K562 (cell line): ENCODE results near the gene LGALS3BP. TPM values are rescaled to one million over a fixed set of nuclear protein-coding genes. Genes with fewer than 3 reads are reported as not detected.

Source experiments
- HDAC1 ChIP-seq, 2 experiments: fragments of 450-650 bp; IDR thresholded peaks; 2 replicates each; pipeline ENCODE4 v1.6.1; 2016 to 2017; ENCODE audit warnings: inconsistent platforms in 1 of 2, mild to moderate bottlenecking in 1 of 2, moderate library complexity in 1 of 2
- HDAC8 ChIP-seq: fragments of 450-650 bp; IDR thresholded peaks from 2 replicates; pipeline ENCODE4 v1.6.1; 2016; ENCODE audit warnings: mild to moderate bottlenecking, missing genetic modification characterization, moderate library complexity, missing compliant biosample characterization
- HSF4 ChIP-seq: fragments of 250-450 bp; sonication (Bioruptor Pico); IDR thresholded peaks from 2 replicates; pipeline ENCODE4 v2.1.2; 2022; ENCODE audit warnings: mild to moderate bottlenecking, moderate library complexity, borderline replicate concordance
- JUN ChIP-seq, 2 experiments: sonication (generic) in 1 of 2; formaldehyde crosslinking in 1 of 2; IDR thresholded peaks; 2 replicates each; pipeline versions ENCODE4 v1.6.1 to v1.8.0; 2012 to 2022; ENCODE audit warnings: borderline replicate concordance in 2 of 2, mild to moderate bottlenecking in 2 of 2, improper control_type of control experiment in 1 of 2, low read depth in 1 of 2, low read length in 1 of 2, missing genetic modification reagents in 1 of 2
- KLF1 ChIP-seq: fragments of 450-650 bp; IDR thresholded peaks from 2 replicates; pipeline ENCODE4 v1.6.1; 2016; ENCODE audit warnings: missing genetic modification characterization, missing compliant biosample characterization
- KLF6 ChIP-seq: fragments of 250-450 bp; sonication (Bioruptor Pico); IDR thresholded peaks from 2 replicates; pipeline ENCODE4 v1.4.0; 2020; ENCODE audit warnings: mild to moderate bottlenecking, moderate library complexity, borderline replicate concordance
- MECOM ChIP-seq: fragments of 250-450 bp; sonication (Bioruptor Pico); IDR thresholded peaks from 2 replicates; pipeline ENCODE4 v1.8.0; 2022; ENCODE audit warnings: inconsistent platforms
- MYC ChIP-seq, 2 experiments: fragments of 250-450 bp in 1 of 2; sonication (Bioruptor Pico) in 1 of 2; IDR thresholded peaks; 2 replicates each; pipeline versions ENCODE4 v1.5.1 to v1.6.1; 2012 to 2021; ENCODE audit warnings: low read depth in 2 of 2, borderline replicate concordance in 1 of 2, improper control_type of control experiment in 1 of 2, low read length in 1 of 2, mild to moderate bottlenecking in 1 of 2, moderate library complexity in 1 of 2
- NFIC ChIP-seq: fragments of 450-650 bp; IDR thresholded peaks from 2 replicates; pipeline ENCODE4 v1.6.1; 2017; ENCODE audit warnings: mild to moderate bottlenecking, inconsistent platforms
- NR2F6 ChIP-seq: fragments of 450-650 bp; formaldehyde crosslinking; IDR thresholded peaks from 2 replicates; pipeline ENCODE4 v1.4.0; 2020; ENCODE audit warnings: mild to moderate bottlenecking
- NRF1 ChIP-seq, 2 experiments: fragments of 450-650 bp; IDR thresholded peaks in 1 of 2; conservative IDR thresholded peaks in 1 of 2; 2 replicates each; pipeline ENCODE4 v1.6.1; 2014; ENCODE audit warnings: mild to moderate bottlenecking in 2 of 2
- POLR2H ChIP-seq: IDR thresholded peaks from 2 replicates; pipeline ENCODE4 v1.6.1; 2016; ENCODE audit warnings: missing genetic modification characterization, low read depth, mild to moderate bottlenecking, control low read depth, missing compliant biosample characterization, moderate library complexity
- SETDB1 ChIP-seq: IDR thresholded peaks from one replicate; pipeline ENCODE4 v1.6.1; 2012; ENCODE audit warnings: low read length, control low read depth, inconsistent platforms
- SP2 ChIP-seq: IDR thresholded peaks from 2 replicates; pipeline ENCODE4 v1.6.1; 2011; ENCODE audit warnings: mild to moderate bottlenecking, low read depth, low read length, moderate library complexity; ENCODE audit not compliant: poor library complexity, severe bottlenecking; ENCODE audit errors: extremely low read depth
- ZNF282 ChIP-seq: sonication (generic); formaldehyde crosslinking; IDR thresholded peaks from 2 replicates; pipeline ENCODE4 v1.8.1; 2023; ENCODE audit warnings: missing genetic modification reagents
- ZNF431 ChIP-seq: sonication (generic); formaldehyde crosslinking; IDR thresholded peaks from 2 replicates; pipeline ENCODE4 v1.8.0; 2022; ENCODE audit warnings: mild to moderate bottlenecking, missing genetic modification reagents
- ZNF507 ChIP-seq: conservative IDR thresholded peaks from 2 replicates; pipeline ENCODE4 v1.6.1; 2017; ENCODE audit warnings: missing genetic modification characterization, missing compliant biosample characterization
- ZNF561 ChIP-seq: fragments of 450-650 bp; formaldehyde crosslinking; conservative IDR thresholded peaks from 2 replicates; pipeline ENCODE4 v1.4.0; 2020; ENCODE audit warnings: mild to moderate bottlenecking, moderate library complexity
- ZNF79 ChIP-seq: fragments of 250-450 bp; sonication (Bioruptor Pico); IDR thresholded peaks from 2 replicates; pipeline ENCODE4 v1.4.0; 2020; ENCODE audit warnings: low read depth, mild to moderate bottlenecking, moderate library complexity
- polyA plus RNA-seq, 8 experiments: library from polyadenylated mRNA; depleted of rRNA in 4 of 8; stranded (reverse) in 5 of 8; unstranded in 3 of 8; fragments of >200 nt; fragmentation: Nextera tagmentation in 2 of 8; fragmentation: Illumina TruSeq in 1 of 8; extraction: Ambion mirVana in 2 of 8; extraction: Trizol in 1 of 8; gene quantifications; 2 replicates each; pipeline versions ENCODE4 v1.2.1 to v1.2.3, GENCODE V29; 2011 to 2014; ENCODE audit warnings: inconsistent platforms in 1 of 8, missing spikeins in 1 of 8
- total RNA-seq, 7 experiments: library from RNA; depleted of rRNA in 6 of 7; stranded (reverse); fragments of >200 nt in 6 of 7; fragmentation: Illumina TruSeq in 2 of 7; extraction: Trizol in 2 of 7; gene quantifications; 2 replicates each; pipeline versions ENCODE4 v1.2.1 to v1.2.3, GENCODE V29; 2011 to 2021; ENCODE audit warnings: low replicate concordance in 1 of 7
- TF ChIP-seq, protein P1 (sequence below), 2 experiments: fragments of 200-800 bp in 1 of 2; sonication (Bioruptor generic) in 1 of 2; sonication (generic) in 1 of 2; formaldehyde crosslinking in 1 of 2; IDR thresholded peaks in 1 of 2; conservative IDR thresholded peaks in 1 of 2; 2 replicates each; pipeline versions ENCODE4 v1.5.0 to v1.6.1; 2016 to 2020; ENCODE audit warnings: missing compliant biosample characterization in 1 of 2, missing genetic modification characterization in 1 of 2, missing genetic modification reagents in 1 of 2
- TF ChIP-seq, protein P2 (sequence below): fragments of 250-450 bp; sonication (Bioruptor Pico); IDR thresholded peaks from 2 replicates; pipeline ENCODE4 v1.4.0; 2020; ENCODE audit warnings: mild to moderate bottlenecking
- TF ChIP-seq, protein P3 (sequence below): fragments of 450-650 bp; formaldehyde crosslinking; IDR thresholded peaks from 2 replicates; pipeline ENCODE4 v1.4.0; 2020; ENCODE audit warnings: mild to moderate bottlenecking, moderate library complexity

LGALS3BP gene
- total and polyA plus RNA-seq, 9 of the 15 experiments (the other 6 are each of a cell fraction or from before 2014, with no cell fraction given): 0.39 to 5.3 (median 3.2) TPM

DNA sequence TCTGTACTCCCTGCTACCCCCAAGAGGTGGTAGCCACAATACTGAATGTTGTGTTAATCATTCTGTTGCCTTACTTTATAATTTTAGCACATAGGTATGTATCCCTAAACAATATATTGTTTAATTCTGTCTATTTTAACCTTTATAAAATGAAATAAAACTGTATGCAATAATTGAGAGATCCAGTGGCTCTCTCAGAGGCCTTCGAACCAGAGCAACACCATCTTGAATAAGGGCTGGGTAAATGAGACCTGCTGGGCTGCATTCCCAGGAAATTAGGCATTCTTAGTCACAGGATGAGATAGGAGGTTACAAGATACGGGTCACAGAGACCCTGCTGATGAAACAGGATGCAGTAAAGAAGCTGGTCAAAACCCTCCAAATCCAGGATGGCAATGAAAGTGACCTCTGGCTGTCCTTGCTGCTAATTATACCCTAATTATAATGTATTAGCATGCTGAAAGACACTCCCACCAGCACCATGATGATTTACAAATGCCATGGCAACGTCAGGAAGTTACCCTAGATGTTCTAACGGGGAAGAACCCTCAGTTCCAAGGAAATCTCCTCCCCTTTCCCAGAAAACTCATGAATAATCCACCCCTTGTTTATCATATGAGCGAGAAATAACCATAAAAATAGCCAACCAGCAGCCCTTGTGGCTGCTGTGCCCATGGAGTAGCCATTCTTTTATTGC, 31.9 kb upstream of the LGALS3BP start (continued):
- no peak for TF ChIP-seq HDAC1 (IDR thresholded peaks at IDR 0.05)
- TF ChIP-seq, protein P1, sequence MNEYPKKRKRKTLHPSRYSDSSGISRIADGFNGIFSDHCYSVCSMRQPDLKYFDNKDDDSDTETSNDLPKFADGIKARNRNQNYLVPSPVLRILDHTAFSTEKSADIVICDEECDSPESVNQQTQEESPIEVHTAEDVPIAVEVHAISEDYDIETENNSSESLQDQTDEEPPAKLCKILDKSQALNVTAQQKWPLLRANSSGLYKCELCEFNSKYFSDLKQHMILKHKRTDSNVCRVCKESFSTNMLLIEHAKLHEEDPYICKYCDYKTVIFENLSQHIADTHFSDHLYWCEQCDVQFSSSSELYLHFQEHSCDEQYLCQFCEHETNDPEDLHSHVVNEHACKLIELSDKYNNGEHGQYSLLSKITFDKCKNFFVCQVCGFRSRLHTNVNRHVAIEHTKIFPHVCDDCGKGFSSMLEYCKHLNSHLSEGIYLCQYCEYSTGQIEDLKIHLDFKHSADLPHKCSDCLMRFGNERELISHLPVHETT (CRISPR knock-in tag; conservative IDR thresholded peaks at IDR 0.05 in 1 of 2, IDR thresholded peaks at IDR 0.05 in 1 of 2): peak in 1 of 2 experiments; percentile 97; a peak in 2 of 4 replicates
- TF ChIP-seq MYC (IDR thresholded peaks at IDR 0.05; ENCODE audit: low read depth, low read length): no peak
- peak; percentile 88 for TF ChIP-seq MYC (CRISPR knock-in tag; IDR thresholded peaks at IDR 0.05; ENCODE audit: borderline replicate concordance, low read depth)
- 0 out of 2 replicates have a peak, but pooled peaks have one; percentile 8 for TF ChIP-seq JUN (IDR thresholded peaks at IDR 0.05; ENCODE audit: borderline replicate concordance, low read depth, low read length)
- no peak for TF ChIP-seq JUN (CRISPR knock-in tag; IDR thresholded peaks at IDR 0.05; ENCODE audit: borderline replicate concordance)
- TF ChIP-seq NFIC: no peak
- 0 out of 4 replicates have a peak, but pooled peaks of 1 of the 2 experiments have one; percentile 14 for TF ChIP-seq NRF1 (conservative IDR thresholded peaks at IDR 0.05 in 1 of 2, IDR thresholded peaks at IDR 0.05 in 1 of 2)
- peak; percentile 62; the same call in 1 of the 2 replicates for TF ChIP-seq ZNF507
- peak; percentile 98 for TF ChIP-seq MECOM (CRISPR knock-in tag)
- peak; percentile 99 for TF ChIP-seq HDAC8 (tag)
- TF ChIP-seq ZNF282 (CRISPR knock-in tag): no peak
- peak; percentile 71; the same call in 1 of the 2 replicates for TF ChIP-seq KLF1 (tag)
- peak; percentile 96 for TF ChIP-seq POLR2H (tag)
- peak; percentile 90 for TF ChIP-seq ZNF561 (CRISPR knock-in tag)
- TF ChIP-seq, protein P2, sequence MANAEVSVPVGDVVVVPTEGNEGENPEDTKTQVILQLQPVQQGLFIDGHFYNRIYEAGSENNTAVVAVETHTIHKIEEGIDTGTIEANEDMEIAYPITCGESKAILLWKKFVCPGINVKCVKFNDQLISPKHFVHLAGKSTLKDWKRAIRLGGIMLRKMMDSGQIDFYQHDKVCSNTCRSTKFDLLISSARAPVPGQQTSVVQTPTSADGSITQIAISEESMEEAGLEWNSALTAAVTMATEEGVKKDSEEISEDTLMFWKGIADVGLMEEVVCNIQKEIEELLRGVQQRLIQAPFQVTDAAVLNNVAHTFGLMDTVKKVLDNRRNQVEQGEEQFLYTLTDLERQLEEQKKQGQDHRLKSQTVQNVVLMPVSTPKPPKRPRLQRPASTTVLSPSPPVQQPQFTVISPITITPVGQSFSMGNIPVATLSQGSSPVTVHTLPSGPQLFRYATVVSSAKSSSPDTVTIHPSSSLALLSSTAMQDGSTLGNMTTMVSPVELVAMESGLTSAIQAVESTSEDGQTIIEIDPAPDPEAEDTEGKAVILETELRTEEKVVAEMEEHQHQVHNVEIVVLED (CRISPR knock-in tag): peak; percentile 81
- TF ChIP-seq KLF6 (CRISPR knock-in tag): peak; percentile 99
- no peak for TF ChIP-seq ZNF431 (CRISPR knock-in tag)
- TF ChIP-seq, protein P3, sequence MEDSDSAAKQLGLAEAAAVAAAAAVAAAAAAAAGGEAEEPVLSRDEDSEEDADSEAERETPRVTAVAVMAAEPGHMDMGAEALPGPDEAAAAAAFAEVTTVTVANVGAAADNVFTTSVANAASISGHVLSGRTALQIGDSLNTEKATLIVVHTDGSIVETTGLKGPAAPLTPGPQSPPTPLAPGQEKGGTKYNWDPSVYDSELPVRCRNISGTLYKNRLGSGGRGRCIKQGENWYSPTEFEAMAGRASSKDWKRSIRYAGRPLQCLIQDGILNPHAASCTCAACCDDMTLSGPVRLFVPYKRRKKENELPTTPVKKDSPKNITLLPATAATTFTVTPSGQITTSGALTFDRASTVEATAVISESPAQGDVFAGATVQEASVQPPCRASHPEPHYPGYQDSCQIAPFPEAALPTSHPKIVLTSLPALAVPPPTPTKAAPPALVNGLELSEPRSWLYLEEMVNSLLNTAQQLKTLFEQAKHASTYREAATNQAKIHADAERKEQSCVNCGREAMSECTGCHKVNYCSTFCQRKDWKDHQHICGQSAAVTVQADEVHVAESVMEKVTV (CRISPR knock-in tag): peak; percentile 89
- TF ChIP-seq ZNF79: peak; percentile 99
- TF ChIP-seq NR2F6 (CRISPR knock-in tag): 0 out of 2 replicates have a peak, but pooled peaks have one; percentile 64
- no peak for TF ChIP-seq SP2
- TF ChIP-seq HSF4 (CRISPR knock-in tag): peak; percentile 96; the same call in 1 of the 2 replicates
- no peak for TF ChIP-seq SETDB1
